ENCODE measurements around the gene TRAP1. TPM values are rescaled to one million over a fixed set of nuclear protein-coding genes. Genes with fewer than 3 reads are reported as not detected.

The TRAP1 gene
- polyA plus RNA-seq, 1 of the 3 experiments (the other 2 are of a cell fraction) = 129 TPM

DNA sequence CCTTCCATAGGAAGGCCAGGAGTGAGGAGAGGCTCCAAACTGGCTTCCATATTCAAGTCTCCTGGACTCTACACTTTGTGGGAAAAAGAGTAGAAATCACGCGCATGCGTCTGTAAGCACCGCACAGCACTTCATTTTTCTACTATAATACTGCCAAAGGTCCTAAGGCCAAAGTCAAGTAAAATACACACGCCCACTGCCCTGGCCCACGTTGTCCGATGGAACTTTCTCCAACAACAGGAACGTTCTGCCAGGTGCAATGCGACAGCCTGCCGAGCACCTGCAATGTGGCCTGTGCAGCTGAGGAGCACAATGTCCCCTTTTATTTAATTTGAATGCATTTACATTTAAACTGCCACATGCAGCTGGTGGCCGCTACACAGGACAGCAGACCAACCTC lies 39.3 kb downstream of the TRAP1 start (continued):
- TF ChIP-seq, protein P1, sequence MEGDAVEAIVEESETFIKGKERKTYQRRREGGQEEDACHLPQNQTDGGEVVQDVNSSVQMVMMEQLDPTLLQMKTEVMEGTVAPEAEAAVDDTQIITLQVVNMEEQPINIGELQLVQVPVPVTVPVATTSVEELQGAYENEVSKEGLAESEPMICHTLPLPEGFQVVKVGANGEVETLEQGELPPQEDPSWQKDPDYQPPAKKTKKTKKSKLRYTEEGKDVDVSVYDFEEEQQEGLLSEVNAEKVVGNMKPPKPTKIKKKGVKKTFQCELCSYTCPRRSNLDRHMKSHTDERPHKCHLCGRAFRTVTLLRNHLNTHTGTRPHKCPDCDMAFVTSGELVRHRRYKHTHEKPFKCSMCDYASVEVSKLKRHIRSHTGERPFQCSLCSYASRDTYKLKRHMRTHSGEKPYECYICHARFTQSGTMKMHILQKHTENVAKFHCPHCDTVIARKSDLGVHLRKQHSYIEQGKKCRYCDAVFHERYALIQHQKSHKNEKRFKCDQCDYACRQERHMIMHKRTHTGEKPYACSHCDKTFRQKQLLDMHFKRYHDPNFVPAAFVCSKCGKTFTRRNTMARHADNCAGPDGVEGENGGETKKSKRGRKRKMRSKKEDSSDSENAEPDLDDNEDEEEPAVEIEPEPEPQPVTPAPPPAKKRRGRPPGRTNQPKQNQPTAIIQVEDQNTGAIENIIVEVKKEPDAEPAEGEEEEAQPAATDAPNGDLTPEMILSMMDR (IDR thresholded peaks at IDR 0.05) = no peak
- TF ChIP-seq YY1 (IDR thresholded peaks at IDR 0.05; ENCODE audit: low read depth) = no peak
- TF ChIP-seq GABPA (IDR thresholded peaks at IDR 0.05; ENCODE audit: low read depth) = no peak
- no peak for TF ChIP-seq ELF1 (IDR thresholded peaks at IDR 0.05)
- TF ChIP-seq TCF12 (IDR thresholded peaks at IDR 0.05) = no peak
- no peak for TF ChIP-seq JUND (IDR thresholded peaks at IDR 0.05)

DNA sequence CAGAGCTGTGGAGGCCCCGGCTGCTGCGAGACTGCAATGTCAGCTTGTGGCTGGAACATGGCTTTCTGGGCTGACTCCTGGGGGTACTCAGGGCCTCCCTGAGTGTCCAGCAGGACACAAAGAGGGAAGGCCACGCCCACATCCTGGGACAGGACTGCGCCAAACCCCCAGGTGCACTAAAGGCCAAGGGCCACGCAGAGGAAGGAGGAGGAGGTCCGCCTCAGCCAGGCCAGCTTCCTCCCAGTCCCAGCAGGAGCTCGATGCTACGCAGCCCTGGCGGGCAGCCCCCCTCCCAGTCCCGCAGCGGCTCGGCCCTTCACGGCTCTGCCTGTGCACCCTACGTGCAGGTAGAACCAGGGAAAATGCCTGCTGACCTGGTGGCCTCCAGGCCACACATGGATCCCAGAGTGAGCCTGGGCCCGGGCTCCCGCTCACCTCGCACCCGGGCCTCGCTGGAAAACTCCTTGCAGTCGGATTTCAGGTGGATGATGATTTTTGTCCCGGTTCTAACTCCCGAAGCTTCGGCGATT lies 41.7 kb downstream of the TRAP1 start:
- 91% methylated on average over 14 of the region's 24 CpGs for WGBS (ENCODE audit: low lambda C conversion rate)
- no peaks in the 10 kb centered on the region for H4K20me1 ChIP-seq (ENCODE audit: insufficient read depth)
- H3K9ac ChIP-seq = no peak overlapping the region
- no peak overlapping the region for H2AFZ ChIP-seq (ENCODE audit: low read depth)
- H3K36me3 ChIP-seq (replicated peaks in 1 of 2; ENCODE audit: control insufficient read depth in 1 of 2, insufficient read depth in 2 of 2, low read length in 1 of 2) = peaks cover 12 to 45% of the 10 kb centered on the region in 2 experiments
- H3K4me3 ChIP-seq (ENCODE audit: low read depth in 2 of 2, low read length in 1 of 2) = no peak overlapping the region
- POLR2A ChIA-PET = no interaction called here
- H3K27ac ChIP-seq (ENCODE audit: low read depth in 2 of 2, low read length in 1 of 2) = no peak overlapping the region
- H3K79me2 ChIP-seq (ENCODE audit: insufficient read depth) = no peaks in the 10 kb centered on the region
- H3K27me3 ChIP-seq (ENCODE audit: insufficient read depth) = no peaks in the 10 kb centered on the region
- no peaks in the 10 kb centered on the region for H3K9me3 ChIP-seq
- no peaks in the 10 kb centered on the region for H3F3A ChIP-seq (replicated peaks; ENCODE audit: insufficient read depth)
- peak; percentile 16 for DNase-seq
- H3K9me2 ChIP-seq = no peaks in the 10 kb centered on the region
- TF ChIP-seq GABPA (IDR thresholded peaks at IDR 0.05; ENCODE audit: low read depth) (no peak), GATA2 (CRISPR knock-in tag; IDR thresholded peaks at IDR 0.05) (no peak), RAD21 (IDR thresholded peaks at IDR 0.05; ENCODE audit: low read length) (no peak), MXI1 (IDR thresholded peaks at IDR 0.05; ENCODE audit: low read depth, low read length) (no peak), SIN3A (IDR thresholded peaks at IDR 0.05; ENCODE audit: borderline replicate concordance, low read depth, low read length) (no peak), NRF1 (IDR thresholded peaks at IDR 0.05; ENCODE audit: low read depth, low read length) (no peak), RXRA (IDR thresholded peaks at IDR 0.05; ENCODE audit: borderline replicate concordance, low read depth) (no peak), ELF1 (IDR thresholded peaks at IDR 0.05) (no peak), TEAD4 (IDR thresholded peaks at IDR 0.05; ENCODE audit: borderline replicate concordance, insufficient read depth) (no peak), TAF1 (IDR thresholded peaks at IDR 0.05; ENCODE audit: borderline replicate concordance, low read depth, low read length) (no peak), FOXJ3 (CRISPR knock-in tag; IDR thresholded peaks at IDR 0.05) (no peak), CHD2 (IDR thresholded peaks at IDR 0.05; ENCODE audit: low read length, partially characterized antibody) (no peak), EP300 (IDR thresholded peaks at IDR 0.05; ENCODE audit: borderline replicate concordance in 1 of 2, low read depth in 1 of 2, low read length in 1 of 2) (no peak), SMC3 (IDR thresholded peaks at IDR 0.05; ENCODE audit: low read depth, low read length) (no peak)
- TF ChIP-seq, protein P1 (IDR thresholded peaks at IDR 0.05) = no peak
- TF ChIP-seq, protein P2, sequence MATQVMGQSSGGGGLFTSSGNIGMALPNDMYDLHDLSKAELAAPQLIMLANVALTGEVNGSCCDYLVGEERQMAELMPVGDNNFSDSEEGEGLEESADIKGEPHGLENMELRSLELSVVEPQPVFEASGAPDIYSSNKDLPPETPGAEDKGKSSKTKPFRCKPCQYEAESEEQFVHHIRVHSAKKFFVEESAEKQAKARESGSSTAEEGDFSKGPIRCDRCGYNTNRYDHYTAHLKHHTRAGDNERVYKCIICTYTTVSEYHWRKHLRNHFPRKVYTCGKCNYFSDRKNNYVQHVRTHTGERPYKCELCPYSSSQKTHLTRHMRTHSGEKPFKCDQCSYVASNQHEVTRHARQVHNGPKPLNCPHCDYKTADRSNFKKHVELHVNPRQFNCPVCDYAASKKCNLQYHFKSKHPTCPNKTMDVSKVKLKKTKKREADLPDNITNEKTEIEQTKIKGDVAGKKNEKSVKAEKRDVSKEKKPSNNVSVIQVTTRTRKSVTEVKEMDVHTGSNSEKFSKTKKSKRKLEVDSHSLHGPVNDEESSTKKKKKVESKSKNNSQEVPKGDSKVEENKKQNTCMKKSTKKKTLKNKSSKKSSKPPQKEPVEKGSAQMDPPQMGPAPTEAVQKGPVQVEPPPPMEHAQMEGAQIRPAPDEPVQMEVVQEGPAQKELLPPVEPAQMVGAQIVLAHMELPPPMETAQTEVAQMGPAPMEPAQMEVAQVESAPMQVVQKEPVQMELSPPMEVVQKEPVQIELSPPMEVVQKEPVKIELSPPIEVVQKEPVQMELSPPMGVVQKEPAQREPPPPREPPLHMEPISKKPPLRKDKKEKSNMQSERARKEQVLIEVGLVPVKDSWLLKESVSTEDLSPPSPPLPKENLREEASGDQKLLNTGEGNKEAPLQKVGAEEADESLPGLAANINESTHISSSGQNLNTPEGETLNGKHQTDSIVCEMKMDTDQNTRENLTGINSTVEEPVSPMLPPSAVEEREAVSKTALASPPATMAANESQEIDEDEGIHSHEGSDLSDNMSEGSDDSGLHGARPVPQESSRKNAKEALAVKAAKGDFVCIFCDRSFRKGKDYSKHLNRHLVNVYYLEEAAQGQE (IDR thresholded peaks at IDR 0.05; ENCODE audit: low read depth, low read length) = no peak
- TF ChIP-seq, protein P3, sequence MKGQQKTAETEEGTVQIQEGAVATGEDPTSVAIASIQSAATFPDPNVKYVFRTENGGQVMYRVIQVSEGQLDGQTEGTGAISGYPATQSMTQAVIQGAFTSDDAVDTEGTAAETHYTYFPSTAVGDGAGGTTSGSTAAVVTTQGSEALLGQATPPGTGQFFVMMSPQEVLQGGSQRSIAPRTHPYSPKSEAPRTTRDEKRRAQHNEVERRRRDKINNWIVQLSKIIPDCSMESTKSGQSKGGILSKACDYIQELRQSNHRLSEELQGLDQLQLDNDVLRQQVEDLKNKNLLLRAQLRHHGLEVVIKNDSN (IDR thresholded peaks at IDR 0.05; ENCODE audit: borderline replicate concordance, low read depth) = no peak
- CTCF ChIA-PET = interaction anchor here (1.2 to 1.8 kb wide), 2 partner anchors 13 to 14 kb away, joined by 3 to 10 read pairs; no protein-coding TSS in a partner anchor
- no peaks in the 10 kb centered on the region for H3K4me1 ChIP-seq (ENCODE audit: control insufficient read depth in 1 of 2, insufficient read depth in 2 of 2, low read depth in 1 of 2, low read length in 1 of 2)
- H3K4me2 ChIP-seq = no peak overlapping the region
